NOMO-1 treated with DMSO at 0.1 percent for 48 hours (cell line): ENCODE results near the gene NLRC3.
A peak's percentile ranks its signal among the peaks of the same experiment; 100 is the strongest.

ENCODE experiments used
- DNase-seq: peaks from one replicate; lab custom pipeline; 2025; ENCODE audit not compliant: unreplicated experiment; lab: John Stamatoyannopoulos, UW

Gene NLRC3

DNA sequence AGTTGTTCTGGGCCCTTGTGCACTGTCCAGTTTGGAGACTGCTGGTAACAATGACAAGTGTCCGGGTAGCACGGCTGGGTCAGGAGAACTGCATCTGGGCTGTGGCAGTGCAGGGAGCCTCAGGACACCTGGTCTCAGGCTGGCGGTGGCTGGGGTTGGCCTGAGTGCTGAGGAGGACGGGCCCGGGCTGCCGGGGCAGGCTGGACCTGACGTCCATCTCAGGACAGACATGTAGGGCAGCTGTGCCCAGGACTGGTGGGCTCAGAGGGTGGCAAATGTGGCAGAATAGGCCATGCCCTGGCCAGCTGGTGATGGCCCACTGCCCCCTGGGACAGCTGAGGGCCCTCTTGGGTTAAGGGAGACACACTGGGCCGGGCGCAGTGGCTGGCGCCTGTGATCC is 4.2 kb upstream of the NLRC3 start:
- DNase-seq, result no peak

- no peak for DNase-seq
Measured at GRCh38 chr16:3580686-3581085, 3.5 kb upstream of the NLRC3 start.

DNA sequence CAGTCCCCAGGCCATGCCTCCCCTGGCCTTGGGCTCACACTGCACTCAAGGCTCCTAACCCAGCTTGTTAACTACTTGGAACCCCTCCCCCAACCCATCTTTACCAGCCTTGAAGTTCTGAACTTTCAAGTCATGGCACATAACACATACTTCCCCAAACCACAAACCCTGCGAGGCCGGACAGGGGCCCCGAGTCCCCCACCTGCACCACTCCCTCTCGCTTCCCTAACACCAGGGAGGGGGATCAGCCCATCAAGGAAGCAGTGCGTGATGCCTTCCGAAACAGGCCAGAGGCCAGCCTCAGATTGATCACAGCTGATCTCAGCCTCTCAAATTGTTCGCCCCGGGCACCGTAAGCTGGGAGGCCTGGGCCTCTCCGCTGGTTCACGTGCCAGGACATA is 3.0 kb upstream of the NLRC3 start:
- peak; percentile 75 for DNase-seq

GRCh38 chr16:3579776-3580175 is 2.6 kb upstream of the NLRC3 start:
- DNase-seq, result no peak

DNA sequence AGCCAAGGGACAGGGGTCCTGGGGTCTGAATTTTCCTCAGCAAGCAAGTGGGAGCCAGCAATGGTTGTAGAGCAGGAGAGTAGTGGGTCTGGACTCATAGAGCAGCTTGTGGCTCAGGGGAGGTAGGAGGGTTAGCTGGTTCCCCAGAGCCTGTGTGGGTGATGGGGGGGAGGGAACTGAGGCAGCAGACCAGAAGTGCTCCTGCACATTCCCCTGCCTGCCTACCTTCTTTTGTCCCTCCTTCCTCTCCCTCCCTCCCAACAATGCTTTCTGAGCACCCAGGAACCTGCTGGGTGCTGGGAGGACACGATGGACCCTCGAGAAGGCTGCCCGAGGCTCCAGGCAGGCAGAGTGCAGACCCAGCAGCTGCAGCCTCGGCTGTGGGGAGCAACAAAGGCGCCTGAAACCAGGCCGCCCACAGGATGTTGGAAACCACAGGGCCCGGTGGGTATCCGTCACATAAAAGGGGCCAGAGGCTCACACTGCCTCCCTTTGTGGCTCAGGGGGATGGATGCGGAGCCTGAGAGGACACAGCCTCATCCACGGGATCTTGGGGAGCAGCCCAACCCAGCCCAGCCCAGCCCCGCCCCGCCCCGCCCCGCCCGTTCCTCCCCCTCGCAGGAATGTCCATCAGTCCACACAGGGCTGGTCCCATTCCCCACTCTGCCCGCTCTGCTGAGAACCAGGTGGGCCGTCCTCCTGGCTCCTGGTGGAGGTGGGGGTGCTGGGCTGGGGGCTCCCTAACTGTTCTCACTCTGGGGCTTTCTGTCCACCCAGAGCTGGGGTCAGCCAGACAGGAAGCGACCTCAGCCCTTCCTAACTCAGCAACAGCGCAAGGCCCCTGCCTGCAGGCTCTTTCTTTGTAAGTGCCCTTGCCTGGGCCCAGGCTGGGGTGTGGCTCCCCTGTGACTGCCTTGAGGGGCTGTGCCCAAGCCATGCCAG is 1.7 kb upstream of the NLRC3 start:
- DNase-seq, result peak; percentile 20

GRCh38 chr16:3578121-3578520 is 918 bp upstream of the NLRC3 start:
- DNase-seq, result no peak

DNA sequence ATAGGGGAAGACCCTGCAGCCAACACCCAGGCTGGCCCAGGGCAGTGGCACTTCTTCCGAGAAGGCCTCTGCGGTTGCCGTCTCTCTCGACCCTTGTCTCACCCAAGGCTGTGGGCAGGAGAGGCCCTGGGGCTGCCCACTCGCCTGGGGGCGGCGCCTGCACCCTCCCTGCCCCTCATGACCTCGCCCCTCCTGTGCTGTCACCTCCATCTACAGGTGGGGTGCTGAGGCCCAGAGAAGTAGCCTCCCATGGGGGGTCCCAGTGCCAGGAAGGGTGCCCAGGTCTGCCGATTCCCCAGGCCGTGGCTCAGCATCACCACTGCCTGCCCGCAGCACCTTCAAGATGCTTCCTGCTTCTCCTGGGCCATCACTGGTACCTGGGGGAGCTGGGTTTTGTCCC is 992 bp downstream of the NLRC3 start:
- no peak for DNase-seq

DNA sequence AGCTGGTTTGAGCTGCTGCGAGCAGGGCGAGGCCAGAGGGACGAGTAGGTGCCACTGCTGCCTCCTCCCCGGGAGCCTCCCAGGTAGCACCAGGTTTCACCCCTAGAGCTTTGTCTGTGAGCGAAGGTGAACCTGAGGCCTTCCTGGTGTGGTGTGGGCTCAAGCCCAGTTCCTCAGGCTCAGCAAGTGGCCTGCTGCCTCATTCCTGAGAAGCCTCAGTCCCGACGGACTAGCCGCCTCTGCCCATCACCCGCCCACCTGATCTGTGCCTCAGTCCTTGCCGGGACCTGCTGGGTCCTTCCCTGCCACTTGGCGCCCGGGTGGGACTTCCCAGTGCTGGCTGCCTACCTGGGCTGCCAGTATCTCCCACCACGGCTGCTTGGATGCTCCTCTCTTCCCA is 1.7 kb downstream of the NLRC3 start:
- DNase-seq, result no peak

GRCh38 chr16:3574195-3574594 is 3.0 kb downstream of the NLRC3 start:
- DNase-seq, result no peak

- DNase-seq, result no peak
Measured at GRCh38 chr16:3573146-3573815, 3.9 kb downstream of the NLRC3 start.

DNA sequence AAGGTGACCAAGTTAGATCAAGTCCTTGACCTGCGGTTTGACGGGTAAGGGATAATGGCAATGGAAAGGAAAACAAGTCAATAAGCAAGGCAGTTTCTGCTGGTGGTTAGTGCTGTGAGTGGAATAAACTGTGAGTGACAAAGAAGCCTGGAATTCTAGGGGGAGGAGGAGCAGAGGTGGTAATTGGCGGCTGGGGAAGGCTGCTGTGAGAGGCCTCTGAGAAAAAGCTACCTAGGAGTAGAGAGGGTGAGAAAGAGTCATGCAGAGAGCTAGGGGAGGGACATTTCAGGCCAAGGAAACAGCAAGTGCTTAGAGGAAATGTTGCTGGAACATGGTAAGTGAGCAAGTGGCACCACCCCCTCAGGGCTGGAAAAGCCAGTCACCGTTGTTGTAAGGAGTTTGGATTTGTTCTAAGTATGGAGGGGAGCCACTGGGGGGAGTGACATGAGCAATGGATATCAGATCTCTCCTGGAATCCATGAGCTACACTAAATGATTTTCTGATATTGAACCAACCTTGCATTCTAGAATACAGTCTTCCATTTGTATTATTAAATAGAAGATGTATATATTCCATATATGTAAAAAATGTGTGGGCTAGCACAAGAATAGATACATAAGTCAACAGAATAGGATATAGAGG is 6.7 kb downstream of the NLRC3 start:
- DNase-seq, result no peak

- DNase-seq, result no peak
Measured at GRCh38 chr16:3569851-3570250, 7.4 kb downstream of the NLRC3 start.

GRCh38 chr16:3566990-3567389 is 10.2 kb downstream of the NLRC3 start:
- DNase-seq, result no peak

DNA sequence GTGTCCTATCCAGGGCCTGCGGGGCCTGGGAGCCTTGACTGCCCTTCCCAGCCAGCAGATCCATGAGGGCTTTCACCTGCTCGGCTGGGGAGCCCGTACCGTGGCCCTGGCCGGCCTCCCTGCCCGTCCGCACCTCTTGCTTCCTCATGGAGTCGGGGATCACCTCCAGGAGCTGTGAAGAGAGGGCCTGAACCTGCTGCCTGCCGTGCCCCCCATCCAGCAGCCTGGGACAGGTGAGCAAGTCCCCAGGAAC is 12.4 kb downstream of the NLRC3 start:
- DNase-seq, result no peak

GRCh38 chr16:3564130-3564888 is 12.9 kb downstream of the NLRC3 start:
- no peak for DNase-seq

- DNase-seq, result no peak
Measured at GRCh38 chr16:3562914-3563480, 14.2 kb downstream of the NLRC3 start.

GRCh38 chr16:3561626-3562025 is 15.6 kb downstream of the NLRC3 start:
- no peak for DNase-seq

DNA sequence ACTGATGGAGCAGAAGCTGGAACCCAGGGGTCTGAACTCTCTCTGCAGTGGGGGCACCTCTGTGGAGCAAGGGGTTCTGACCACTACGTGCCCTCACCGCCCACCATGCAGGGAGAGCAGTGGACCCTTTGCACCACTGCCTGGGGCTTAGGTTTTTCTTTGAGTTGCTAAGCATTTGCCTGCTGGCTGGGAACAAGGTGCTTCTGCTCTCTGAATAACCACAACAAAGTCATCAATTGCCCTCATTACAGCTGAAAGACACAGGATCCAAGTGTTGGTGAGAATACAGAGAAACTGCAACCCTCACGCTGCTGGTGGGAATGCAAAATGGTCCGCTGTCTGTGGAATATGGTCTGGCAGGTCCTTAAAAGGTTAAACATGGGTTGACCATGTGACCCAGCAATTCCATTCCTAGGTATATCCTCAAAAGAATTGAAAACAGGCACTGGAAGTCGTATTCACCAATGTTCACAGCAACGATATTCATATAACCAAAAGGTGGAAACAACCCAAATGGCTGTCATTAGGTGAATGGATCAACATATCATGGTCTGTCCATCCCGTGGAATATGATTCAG is 22.8 kb downstream of the NLRC3 start:
- DNase-seq, result no peak

DNA sequence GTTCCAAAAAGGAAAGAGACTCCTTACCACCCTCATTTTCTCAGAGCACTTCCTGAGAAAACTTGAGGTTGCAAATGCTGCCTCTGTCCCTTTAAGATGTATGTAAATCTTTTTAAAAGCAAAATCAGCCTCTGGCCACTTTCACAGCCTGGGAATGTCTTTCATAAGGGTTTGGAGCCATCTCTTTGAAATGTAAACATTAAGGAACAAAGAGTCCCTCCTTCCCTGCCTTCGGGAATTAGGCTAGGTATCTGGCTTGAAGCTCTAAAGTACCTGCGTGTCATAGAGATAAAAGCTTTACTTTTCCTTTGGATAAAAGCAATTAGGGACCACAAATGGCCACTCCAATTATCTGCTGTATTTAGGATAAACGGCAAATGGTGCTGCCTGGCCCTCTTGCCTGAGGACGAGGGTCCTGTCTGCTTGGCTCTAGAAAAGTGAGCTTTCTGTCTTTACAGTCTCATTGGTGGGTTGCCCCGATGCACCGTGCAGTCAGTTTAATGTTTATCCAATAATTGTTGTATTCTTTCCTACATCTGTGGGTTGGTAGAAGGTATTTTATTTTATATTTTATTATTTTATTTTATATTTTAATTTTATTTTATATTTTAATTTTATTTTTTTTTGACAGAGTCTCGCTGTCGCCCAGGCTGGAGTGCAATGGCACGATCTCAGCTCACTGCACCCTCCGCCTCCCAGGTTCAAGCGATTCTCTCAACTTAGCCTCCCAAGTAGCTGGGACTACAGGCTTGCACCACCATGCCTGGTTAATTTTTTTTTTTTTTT is 23.9 kb downstream of the NLRC3 start:
- DNase-seq, result no peak
